Fibroblast of peridontal ligament (primary cell): ENCODE results near the gene ELMO2.

Source experiments
- DNase-seq: peaks from one replicate; pipeline ENCODE4 v3.0.0-alpha.2; 2010; ENCODE audit errors: extremely low read depth

The ELMO2 gene

DNA sequence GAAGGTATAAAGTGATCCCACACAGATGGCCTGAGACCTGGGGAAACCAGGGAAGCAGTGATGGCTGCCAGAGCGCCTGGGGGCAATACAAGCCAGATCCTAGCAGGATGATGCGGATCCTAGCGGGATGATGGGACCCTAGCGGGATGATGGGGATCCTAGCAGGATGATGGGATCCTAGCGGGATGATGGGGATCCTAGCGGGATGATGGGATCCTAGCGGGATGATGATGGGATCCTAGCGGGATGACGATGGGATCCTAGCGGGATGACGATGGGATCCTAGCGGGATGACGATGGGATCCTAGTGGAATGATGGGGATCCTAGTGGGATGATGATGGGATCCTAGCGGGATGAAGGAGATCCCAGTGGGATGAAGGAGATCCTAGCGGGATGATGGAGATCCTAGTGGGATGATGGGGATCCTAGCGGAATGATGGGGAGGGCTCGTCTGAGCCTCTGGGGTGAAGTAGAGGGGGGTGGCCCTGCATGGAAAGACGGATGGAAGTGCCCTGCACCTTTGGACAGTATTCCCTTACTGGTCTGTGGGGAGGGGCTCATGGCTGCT is 54.0 kb downstream of the ELMO2 start:
- DNase-seq: no peak

- no peak for DNase-seq
Measured at GRCh38 chr20:46351357-46352058, 54.9 kb downstream of the ELMO2 start.

DNA sequence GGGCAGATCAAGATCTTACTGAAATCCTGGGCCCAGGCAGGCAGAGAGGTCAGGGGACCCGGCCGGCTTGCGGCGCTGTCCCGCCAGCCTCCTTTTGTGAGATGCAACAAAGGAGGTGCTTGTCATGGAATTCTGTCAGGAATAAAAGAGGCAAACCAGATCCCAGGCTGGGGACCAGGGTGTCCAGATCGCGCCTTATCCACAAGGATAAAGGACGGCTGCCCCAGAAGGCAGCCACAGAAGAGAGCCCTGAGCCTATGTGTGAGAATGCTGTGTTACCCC is 55.5 kb downstream of the ELMO2 start:
- no peak for DNase-seq

GRCh38 chr20:46350201-46350985 is 56.0 kb downstream of the ELMO2 start:
- peak; percentile 86 for DNase-seq

DNA sequence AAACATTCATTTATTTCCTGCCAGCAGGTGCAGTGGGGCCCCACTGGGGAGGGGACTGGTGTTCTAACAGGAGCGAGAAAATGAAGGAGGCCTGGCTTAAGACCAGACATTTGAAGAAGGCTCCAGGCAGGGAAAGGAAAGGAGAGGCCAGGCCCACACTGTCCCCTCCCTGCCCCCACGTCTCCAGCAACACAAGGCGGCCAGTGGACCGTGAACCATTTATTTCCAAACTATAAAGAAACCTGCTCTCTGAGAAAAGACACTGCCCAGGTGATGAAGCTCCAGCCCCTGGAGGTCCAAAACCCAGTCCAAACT is 56.7 kb downstream of the ELMO2 start:
- DNase-seq: no peak

DNA sequence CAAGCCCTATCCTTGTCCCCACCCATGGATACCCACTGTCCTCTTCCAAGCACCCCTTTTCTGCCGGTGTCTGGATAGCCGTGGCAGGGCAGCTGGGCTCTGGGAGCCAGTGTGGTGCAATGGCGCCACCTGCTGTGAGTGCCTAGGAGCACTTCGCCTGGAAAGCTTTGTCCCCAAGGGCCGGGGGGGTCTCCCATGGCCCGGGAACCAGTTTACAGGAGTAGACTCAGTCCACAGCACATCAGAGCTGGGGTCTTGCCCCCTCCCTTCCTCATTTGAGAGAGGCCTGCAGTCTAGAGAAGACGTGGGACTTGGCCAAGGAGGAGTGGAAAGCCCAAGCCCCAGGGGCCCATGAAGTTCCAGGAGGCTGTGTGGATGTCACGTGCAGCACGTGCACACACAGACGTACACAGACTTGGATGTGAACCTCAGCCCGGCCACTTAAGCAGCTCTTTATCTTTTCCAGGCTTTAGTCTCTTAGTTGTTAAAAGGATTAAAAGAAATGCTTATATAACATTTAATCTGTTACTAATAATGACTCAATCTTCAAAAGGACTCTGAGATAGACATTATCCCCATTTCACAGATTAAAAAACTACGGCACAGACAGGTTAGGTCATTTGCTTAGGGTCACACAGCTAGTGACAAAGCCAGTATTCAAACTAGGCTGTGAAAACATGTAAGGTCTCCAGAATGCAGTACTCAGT is 57.2 kb downstream of the ELMO2 start:
- DNase-seq: peak; percentile 39

DNA sequence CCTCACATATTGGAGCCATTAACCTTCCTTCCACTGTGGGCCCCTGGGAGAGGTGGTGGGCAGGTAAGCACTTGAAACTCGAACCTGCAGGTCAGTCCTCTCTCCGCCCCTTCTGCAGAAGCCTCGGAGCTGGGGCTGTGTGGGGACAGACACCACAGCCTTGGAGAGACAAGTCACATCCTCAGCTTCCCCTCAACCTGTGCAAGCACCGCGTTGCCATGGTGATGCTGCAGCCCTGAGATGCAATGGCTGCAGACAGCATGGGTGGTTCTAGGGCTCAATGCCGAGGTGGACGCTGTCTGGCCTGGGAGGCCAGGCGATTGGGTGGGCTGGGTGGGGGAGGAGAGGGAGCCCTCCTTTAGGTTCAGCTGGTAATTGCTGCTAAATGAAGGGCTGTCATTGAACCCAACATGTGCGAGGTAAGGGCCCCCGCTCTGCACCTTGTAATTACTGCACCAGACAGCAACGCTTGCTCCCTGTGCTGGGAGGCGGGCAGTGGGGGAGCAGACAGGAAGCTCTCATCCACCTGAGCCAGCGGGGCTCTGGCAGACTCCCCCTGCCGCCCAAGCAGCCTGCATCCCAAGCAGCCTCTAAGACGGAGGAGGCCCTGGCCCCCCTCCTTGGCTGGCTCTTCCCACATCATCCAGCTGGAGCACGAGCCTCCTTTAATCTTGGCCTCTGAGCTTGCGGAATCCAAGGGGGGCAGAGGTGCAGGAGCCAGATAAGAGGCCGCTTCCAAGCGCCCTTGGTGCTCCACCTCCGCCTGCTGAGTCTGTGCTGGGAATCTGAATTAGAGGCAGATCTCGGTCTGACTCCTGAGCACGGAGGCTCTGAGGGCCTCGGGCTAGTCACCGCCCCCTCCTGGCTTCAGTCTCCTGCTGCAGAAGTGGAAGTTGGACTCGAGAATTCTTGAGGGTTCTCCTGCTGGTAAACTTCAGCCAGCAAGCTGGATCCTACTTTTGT is 58.3 kb downstream of the ELMO2 start:
- DNase-seq: peak; percentile 43

- DNase-seq: no peak
Measured at GRCh38 chr20:46346770-46347169, 59.6 kb downstream of the ELMO2 start.

DNA sequence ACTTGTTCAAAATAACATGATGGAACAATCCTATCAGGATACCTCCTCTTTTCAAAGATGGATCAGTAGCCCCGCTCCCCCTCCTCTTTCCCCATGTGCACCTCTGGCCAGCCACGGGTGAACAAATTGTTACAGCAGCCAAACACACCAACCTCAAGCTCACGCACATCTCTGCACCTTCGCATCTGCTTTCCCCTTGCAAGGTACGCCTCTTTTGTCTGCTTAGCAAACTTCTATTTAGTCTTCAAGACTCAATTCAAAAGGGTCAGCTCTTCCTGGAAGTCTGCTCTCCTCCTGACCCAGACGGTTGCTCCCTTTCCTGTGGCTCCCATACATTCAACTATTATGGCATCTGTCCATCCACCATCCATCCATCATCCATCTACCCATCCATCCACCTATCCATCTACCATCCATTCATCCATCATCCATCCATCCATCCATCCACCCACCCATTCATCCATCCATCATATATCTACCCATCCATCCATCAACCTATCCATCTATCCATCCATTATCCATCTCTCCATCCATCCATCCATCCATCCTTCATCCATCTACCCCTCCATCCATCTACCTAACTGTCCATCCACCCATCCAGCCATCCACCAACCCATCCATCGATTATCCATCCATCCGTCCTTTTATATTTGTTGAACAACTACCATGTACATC is 61.8 kb downstream of the ELMO2 start:
- no peak for DNase-seq

- no peak for DNase-seq
Measured at GRCh38 chr20:46343975-46344357, 62.4 kb downstream of the ELMO2 start.

GRCh38 chr20:46343348-46343974 is 63.0 kb downstream of the ELMO2 start:
- no peak for DNase-seq

GRCh38 chr20:46342451-46343347 is 63.7 kb downstream of the ELMO2 start:
- DNase-seq: no peak

GRCh38 chr20:46342010-46342378 is 64.4 kb downstream of the ELMO2 start:
- no peak for DNase-seq

DNA sequence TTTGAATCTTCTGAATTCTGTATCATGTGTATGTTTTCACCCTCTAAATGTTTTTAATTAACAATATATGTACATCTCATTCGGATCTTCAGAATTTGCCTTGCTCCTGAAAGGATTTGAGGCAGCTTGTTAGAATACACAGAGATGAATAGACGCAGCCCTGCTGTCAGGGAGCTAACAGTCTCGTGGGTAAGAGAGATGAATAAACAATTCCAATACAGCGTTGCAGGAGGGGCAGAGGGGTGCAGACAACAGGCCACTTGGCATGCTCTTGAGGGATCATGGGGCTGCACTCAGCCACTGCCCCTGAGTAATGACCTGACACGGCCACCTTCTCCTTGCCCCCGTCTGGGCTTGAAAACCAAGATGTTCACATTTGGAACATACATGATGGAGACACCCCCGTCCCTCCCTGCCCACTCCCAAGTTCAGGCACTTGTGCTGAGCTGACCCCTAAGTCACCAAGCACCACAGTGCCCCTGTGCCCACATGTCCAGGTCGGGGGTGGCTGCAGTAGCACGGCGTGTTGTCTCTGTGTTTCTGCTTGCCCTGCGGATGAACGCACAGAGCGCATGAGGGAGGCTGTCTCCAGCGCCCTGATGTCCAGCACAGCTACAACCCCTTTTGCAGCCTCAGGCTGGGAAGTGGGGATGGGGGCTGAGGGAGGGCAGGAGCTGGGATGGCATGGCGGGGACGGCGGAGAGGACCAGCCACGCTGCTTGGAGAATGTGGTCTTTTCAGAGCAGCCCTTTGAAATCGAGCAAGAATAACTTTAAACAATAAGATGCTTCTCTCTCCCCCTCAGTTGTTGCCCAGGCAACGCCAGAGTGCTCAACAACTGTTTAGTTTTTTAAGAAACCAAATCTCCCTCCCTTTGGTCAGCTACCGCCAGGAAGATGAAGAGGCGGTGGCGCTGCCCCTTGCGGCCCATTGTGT is 65.1 kb downstream of the ELMO2 start:
- DNase-seq: no peak

GRCh38 chr20:46339037-46339436 is 67.4 kb downstream of the ELMO2 start:
- DNase-seq: no peak

- DNase-seq: no peak
Measured at GRCh38 chr20:46336735-46337134, 69.7 kb downstream of the ELMO2 start.

- no peak for DNase-seq
Measured at GRCh38 chr20:46334303-46334904, 72.0 kb downstream of the ELMO2 start.
